CD4-positive, alpha-beta T cell treated with Interleukin-17A for 4 hours (primary cell): ENCODE measurements around the gene DHRS4.
"Not testable (repeated sequence)": the region's sequence is repeated elsewhere in the genome, so short reads cannot be mapped to it uniquely, and the experiment has no call there.

Experiments
- DNase-seq: peaks from one replicate; pipeline ENCODE4 v3.0.0-alpha.2; 2020; ENCODE audit warnings: mixed read lengths

DHRS4 gene

GRCh38 chr14:23941669-23942068, 11.9 kb upstream of the DHRS4 start:
- DNase-seq: no peak

GRCh38 chr14:23942587-23942986, 11.0 kb upstream of the DHRS4 start:
- no peak for DNase-seq

DNA sequence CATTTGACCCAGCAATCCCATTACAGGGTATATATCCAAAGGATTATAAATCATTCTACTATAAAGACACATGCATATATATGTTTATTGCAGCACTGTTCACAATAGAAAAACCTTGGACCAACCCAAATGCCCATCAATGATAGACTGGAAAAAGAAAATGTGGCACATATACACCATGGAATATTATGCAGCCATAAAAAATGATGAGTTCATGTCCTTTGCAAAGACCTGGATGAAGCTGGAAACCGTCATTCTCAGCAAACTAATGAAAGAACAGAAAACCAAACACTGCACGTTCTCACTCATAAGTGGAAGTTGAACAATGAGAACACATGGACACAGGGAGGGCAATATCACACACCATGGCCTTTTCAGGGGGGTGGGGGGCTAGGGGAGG, 4.5 kb upstream of the DHRS4 start:
- not testable (repeated sequence) for DNase-seq

GRCh38 chr14:23950411-23951135, 3.0 kb upstream of the DHRS4 start:
- no peak for DNase-seq

- DNase-seq: not testable (repeated sequence)
Measured at GRCh38 chr14:23951136-23951466, 2.5 kb upstream of the DHRS4 start.

GRCh38 chr14:23951590-23952201, 1.9 kb upstream of the DHRS4 start:
- DNase-seq: no peak

GRCh38 chr14:23953116-23953463, 480 bp upstream of the DHRS4 start:
- DNase-seq: not testable (repeated sequence)

- DNase-seq: not testable (repeated sequence)
Measured at GRCh38 chr14:23954279-23954614, 677 bp downstream of the DHRS4 start.

DNA sequence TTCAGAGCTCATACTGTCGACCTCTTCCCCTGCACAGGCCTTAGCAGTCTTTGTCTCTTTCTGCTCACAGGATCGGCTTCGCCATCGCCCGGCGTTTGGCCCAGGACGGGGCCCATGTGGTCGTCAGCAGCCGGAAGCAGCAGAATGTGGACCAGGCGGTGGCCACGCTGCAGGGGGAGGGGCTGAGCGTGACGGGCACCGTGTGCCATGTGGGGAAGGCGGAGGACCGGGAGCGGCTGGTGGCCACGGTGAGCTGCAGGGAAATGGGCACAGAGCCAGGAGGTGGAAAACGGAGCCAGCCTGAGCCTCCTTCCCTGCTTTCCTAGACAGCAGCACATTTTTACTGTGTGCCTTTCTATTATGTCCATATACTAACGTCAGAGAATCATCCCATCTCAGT, 1.4 kb downstream of the DHRS4 start:
- DNase-seq: not testable (repeated sequence)

GRCh38 chr14:23955811-23956210, 2.2 kb downstream of the DHRS4 start:
- not testable (repeated sequence) for DNase-seq

DNA sequence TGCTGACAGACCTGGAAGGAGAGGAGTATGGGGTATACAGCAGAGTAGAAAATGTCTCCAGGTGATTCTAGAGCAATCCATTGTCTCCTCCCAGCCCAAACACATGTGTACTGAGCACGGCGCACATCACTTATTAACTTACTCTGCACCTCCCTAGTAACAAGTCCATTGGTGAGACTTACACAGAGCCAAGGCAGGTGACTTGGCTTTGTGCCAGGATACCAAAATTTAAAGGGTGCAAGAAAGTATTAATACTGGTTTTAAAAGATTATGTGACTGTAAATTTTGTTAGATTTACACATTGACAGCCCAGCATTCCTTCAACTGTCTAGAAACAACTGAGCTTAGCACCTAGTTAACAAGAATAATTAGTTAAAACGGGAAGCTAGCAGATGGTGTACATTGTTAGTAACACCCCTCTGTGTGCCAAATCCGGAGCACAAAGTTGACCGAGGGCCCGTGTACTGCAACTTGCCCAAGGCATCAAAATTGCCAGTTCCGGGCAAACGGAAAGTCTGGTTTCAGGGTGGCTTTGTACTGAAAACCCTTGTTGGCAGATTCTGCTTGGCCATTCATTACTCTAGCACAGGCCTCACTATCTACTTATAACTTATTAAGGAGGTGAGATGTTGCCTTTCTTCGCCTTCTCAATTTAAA, 4.5 kb downstream of the DHRS4 start:
- not testable (repeated sequence) for DNase-seq

DNA sequence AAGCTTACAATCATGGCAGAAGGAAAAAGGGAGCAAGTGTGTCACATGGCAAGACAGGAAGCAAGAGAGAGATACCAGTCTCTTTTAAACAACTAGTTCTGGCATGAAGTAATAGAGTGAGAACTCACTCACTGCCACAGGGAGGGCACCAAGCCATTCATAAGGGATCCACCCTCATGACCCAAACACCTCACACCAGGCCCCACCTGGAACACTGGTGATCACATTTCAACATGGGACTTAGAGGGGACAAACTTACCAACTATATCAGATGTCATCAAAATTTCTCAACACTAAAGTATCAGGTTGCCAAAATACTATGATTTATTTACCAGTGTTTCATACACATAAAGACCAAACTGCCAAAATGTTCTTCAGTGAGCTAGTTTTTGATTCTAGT, 7.3 kb downstream of the DHRS4 start:
- not testable (repeated sequence) for DNase-seq

DNA sequence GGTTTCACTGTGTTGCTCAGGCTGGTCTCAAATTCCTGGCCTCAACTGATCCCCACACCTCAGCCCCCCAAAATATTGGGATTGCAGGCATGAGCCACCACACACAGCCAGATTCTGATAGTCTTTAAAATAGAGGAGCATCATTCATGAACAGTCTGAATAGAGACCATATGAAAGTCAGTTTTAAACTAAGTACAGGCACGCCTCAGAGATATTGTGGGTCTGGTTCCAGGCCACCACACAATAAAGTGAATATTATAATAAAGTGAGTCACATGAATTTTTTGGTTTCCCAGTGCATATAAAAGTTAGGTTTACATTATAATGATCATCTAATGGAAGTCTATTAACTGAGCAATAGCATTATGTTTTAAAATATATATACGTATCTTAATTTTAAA, 8.1 kb downstream of the DHRS4 start:
- not testable (repeated sequence) for DNase-seq

GRCh38 chr14:23969130-23969480, 15.5 kb downstream of the DHRS4 start:
- not testable (repeated sequence) for DNase-seq

GRCh38 chr14:23969481-23970282, 16.1 kb downstream of the DHRS4 start:
- DNase-seq: peak; percentile 67

GRCh38 chr14:23970283-23970659, 16.7 kb downstream of the DHRS4 start:
- not testable (repeated sequence) for DNase-seq

DNA sequence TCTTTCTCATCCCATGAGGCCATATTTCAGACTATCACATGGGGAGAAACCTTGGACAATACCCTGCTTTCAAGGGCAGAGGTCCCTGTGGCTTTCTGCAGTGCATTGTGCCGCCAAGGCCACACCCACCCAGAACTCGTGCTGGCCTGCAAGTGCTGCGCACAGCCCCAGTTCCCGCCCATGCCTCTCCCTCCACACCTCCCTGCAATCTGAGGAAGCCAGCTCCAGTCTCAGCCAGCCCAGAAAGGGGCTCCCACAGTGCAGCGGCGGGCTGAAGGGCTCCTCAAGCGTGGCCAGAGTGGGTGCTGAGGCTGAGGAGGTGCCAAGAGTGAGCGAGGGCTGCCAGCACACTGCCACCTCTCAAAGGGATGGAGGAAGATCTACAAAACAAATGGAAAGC, 19.6 kb downstream of the DHRS4 start:
- not testable (repeated sequence) for DNase-seq

GRCh38 chr14:23974041-23974440, 20.5 kb downstream of the DHRS4 start:
- DNase-seq: not testable (repeated sequence)

DNA sequence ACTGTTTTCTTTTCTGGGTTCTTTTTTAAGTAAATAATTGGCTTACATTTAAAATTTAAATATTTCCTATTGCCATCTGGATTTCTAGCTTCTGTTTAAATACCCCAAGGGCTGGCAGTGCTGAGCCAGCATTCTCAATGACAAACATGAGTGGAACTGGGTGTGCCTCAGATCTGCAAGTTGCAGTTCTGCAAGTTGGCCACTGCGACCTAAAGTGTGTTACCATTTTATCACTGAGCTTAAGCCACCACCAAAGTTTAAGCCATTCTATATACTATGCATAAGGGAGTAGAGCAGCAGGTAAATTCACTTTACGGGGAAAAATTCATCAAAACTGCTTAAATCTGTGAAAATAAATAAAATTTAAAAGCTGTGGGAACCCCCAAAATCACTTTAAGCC, 23.6 kb downstream of the DHRS4 start:
- DNase-seq: not testable (repeated sequence)

DNA sequence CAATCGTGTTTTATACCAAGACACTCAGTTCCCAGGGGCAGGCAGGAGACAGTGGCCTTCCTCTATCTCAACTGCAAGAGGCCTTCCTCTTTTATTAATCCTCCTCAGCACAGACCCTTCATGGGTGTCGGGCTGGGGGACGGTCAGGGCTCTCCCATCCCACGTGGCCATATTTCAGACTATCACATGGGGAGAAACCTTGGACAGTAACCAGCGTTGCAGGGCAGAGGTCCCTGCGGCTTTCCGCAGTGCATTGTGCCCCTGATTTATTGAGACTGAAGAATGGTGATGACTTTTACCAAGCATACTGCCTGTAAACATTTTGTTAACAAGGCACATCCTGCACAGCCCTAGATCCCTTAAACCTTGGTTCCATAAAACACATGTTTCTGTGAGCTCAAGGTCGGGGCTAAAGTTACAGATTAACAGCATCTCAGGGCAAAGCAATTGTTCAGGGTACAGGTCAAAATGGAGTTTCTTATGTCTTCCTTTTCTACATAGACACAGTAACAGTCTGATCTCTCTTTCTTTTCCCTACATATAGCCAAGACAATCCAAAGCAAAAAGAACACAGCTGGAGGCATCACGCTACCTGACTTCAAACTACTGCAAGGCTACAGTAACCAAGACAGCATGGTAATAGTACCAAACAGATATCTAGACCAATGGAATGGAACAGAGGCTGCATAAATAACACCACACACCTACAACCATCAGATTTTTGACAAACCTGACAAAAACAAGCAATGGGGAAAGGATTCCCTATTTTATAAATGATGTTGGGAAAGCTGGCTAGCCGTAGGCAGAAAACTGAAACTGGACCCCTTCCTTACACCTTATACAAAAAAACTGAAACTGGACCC, 28.6 kb downstream of the DHRS4 start:
- not testable (repeated sequence) for DNase-seq

DNA sequence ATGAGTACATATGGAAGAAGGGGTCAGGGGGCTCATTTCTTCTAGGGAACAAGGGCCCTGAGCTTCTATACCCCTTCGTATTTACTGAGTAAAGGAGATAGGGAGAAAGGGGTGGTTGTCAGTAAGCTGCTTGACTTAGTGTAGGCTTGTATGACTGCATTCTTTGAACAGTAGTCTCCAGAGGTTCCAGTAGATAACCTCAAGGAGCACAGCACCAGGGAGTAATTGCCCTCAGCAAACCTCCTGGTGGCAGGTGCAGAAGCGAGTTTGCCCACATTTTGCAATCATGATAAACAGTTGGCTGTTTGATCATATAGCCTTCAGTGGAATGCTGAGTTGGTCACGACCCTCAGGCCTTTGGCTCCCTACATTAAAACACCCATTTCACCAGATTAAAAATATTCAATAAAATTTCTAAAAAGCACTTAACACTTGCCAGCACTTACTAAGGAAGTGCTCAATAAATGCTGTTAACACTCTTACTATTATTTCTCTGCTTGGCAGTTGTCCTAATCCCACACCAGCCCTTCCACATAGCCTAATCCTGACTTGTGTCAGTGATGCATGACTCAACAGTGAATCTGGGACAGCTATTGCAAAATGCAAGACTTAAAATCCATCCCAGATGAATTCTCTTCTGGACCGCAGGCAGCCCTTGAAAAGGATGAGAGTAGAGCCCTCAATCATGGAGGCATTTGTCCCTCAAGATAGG, 31.5 kb downstream of the DHRS4 start:
- no peak for DNase-seq

DNA sequence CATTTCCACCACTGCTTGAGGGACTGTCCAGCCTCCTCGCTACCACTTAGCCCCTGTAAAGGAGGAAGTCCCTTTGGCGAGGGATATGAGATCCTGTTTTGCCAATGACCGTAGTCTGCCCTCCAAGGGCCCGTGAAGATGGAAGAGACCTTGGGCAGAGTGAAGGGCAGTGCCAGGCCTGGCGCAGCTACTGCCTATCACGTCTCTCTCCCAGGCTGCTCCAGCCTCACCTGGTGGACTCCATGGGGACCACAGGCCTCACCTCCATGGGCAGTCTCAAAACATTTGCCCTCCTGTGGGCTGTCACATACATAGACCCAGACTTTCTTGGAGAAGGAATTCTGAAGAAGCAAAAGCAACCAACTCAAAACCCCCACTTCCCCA, 34.6 kb downstream of the DHRS4 start:
- DNase-seq: not testable (repeated sequence)
